Nucleus accumbens (tissue), 56 donors: Measurements from ENCODE around the gene CYTH1.

Experiments used
- DNase-seq, 56 donors: peaks; one replicate each; lab custom pipeline; 2025; lab: John Stamatoyannopoulos, UW

The CYTH1 gene

GRCh38 chr17:78719630-78720298 is 62.3 kb downstream of the CYTH1 start:
- peak in 3 of 56 donors; percentile 10 to 34 (median 30) for DNase-seq

GRCh38 chr17:78718575-78719208 is 63.4 kb downstream of the CYTH1 start:
- peak in 7 of 56 donors; percentile 21 to 31 (median 28) for DNase-seq

- peak in 49 of 56 donors; percentile 45 to 94 (median 81) for DNase-seq
Measured at GRCh38 chr17:78717431-78717980, 64.6 kb downstream of the CYTH1 start.

- DNase-seq, result peak in 55 of 56 donors; percentile 36 to 95 (median 90)
Measured at GRCh38 chr17:78716814-78717393, 65.2 kb downstream of the CYTH1 start.

GRCh38 chr17:78716292-78716691 is 65.8 kb downstream of the CYTH1 start:
- DNase-seq, result no peak

- DNase-seq, result no peak
Measured at GRCh38 chr17:78715876-78716275, 66.2 kb downstream of the CYTH1 start.

GRCh38 chr17:78715000-78715771 is 66.9 kb downstream of the CYTH1 start:
- peak in 3 of 56 donors; percentile 8 to 20 (median 14) for DNase-seq

- DNase-seq, result no peak
Measured at GRCh38 chr17:78714534-78714933, 67.5 kb downstream of the CYTH1 start.

- DNase-seq, result no peak
Measured at GRCh38 chr17:78712043-78712442, 70.0 kb downstream of the CYTH1 start.

GRCh38 chr17:78710607-78711006 is 71.5 kb downstream of the CYTH1 start:
- DNase-seq, result no peak

GRCh38 chr17:78709751-78710181 is 72.3 kb downstream of the CYTH1 start:
- no peak for DNase-seq

- no peak for DNase-seq
Measured at GRCh38 chr17:78709119-78709681, 72.9 kb downstream of the CYTH1 start.

- DNase-seq, result peak in 50 of 56 donors; percentile 17 to 87 (median 62)
Measured at GRCh38 chr17:78708510-78708973, 73.5 kb downstream of the CYTH1 start.

- DNase-seq, result no peak
Measured at GRCh38 chr17:78707923-78708322, 74.2 kb downstream of the CYTH1 start.

GRCh38 chr17:78707016-78707415 is 75.1 kb downstream of the CYTH1 start:
- DNase-seq, result no peak

- DNase-seq, result no peak
Measured at GRCh38 chr17:78706271-78706915, 75.7 kb downstream of the CYTH1 start.

GRCh38 chr17:78705071-78705470 is 77.0 kb downstream of the CYTH1 start:
- peak in 8 of 56 donors; percentile 9 to 32 (median 24) for DNase-seq

GRCh38 chr17:78704594-78704993 is 77.5 kb downstream of the CYTH1 start:
- DNase-seq, result no peak

- DNase-seq, result peak in 10 of 56 donors; percentile 11 to 46 (median 26)
Measured at GRCh38 chr17:78697554-78698343, 84.3 kb downstream of the CYTH1 start.
